HG02678 (cell line): ENCODE results near the gene TLL2.

Experiments
- ATAC-seq: cut with Tn5 transposase; IDR thresholded peaks from one replicate; pipeline ENCODE4 v1.9.1; 2021; ENCODE audit warnings: mild to moderate bottlenecking, moderate library complexity; ENCODE audit not compliant: unreplicated experiment

Gene TLL2

DNA sequence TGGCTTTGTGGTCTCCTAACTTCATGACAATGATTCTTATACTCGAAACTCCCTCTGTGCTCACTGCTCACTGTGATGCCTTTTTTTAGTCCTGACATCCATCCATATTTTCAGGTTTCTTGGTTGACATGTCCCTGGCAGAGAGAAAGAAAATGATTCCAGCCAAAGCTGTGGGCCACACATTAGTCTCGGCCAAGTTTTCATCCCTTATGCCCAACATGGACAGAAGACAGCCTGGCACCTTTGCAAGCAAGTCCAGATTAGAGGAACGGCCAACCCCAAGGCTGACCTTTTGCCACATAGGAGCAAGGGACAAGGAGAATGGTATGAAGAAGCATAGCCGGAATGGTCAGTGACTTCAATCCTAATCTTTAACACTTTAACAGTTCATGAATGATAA lies 146.3 kb downstream of the TLL2 start:
- ATAC-seq: no peak

GRCh38 chr10:96366508-96366907 lies 147.2 kb downstream of the TLL2 start:
- no peak for ATAC-seq

DNA sequence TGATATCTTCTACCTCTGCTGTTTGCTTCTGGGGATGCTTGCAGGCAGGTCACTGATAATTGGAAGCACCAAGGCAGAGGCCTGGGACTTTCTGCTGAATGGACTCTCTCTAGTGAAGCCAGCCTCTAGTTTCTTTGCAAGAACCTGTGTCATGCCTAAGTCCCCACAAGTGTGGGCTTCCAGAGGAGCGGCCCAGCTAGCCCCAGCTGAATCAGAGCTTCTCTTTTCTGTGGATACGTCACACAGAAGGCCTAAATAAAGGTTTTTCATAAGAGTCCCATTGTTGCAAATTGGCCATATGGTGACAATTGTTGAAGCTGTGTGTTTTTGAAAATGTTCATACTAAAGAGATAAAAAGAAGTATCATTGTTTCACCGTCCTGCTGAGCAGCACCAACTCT lies 148.2 kb downstream of the TLL2 start:
- no peak for ATAC-seq

DNA sequence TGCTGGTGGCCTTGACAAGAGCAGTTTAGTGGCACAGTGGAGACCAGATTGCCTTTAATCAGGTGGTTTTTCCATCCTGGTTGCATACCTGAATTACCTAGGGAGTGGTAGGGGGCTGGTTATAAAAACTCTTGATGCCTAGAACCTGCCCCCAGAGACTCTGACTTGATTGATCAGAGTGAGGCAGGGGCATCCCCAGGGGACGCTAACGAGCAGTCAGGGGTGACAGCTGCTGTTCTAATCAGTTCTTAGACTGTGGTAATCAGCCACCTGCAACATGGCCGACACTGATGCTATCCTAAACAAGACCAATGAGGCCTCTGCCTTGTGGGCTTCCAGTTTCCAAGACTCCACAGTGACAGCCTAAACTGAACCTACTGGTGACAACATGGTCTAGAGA lies 153.0 kb downstream of the TLL2 start:
- ATAC-seq: no peak

DNA sequence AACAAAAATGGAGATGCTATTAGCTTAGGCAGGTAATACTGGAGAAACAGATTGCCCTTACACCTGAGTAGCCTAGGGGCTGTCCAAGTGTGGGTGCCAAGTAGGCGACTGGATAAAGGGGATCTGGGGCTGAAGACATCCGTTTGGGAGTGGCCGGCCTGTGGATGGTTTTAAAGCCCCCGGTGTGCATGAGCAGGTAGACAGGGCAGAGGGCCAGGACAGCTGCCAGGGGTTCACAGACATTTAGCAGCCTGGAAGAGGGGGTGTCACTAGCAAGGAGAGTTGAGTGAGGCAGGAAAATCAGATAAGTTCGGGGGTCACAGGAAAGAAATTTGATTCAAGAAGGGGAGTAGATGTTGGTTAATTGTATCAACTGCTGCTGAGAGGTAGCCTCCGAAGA lies 153.4 kb downstream of the TLL2 start:
- no peak for ATAC-seq

- no peak for ATAC-seq
Observed at GRCh38 chr10:96359616-96360015, 154.1 kb downstream of the TLL2 start.

- no peak for ATAC-seq
Observed at GRCh38 chr10:96358851-96359540, 154.7 kb downstream of the TLL2 start, which contains the start of gene OPALIN. OPALIN (minus strand) TSS chr10:96359002; CDS start chr10:96358896, 106 bp downstream.

DNA sequence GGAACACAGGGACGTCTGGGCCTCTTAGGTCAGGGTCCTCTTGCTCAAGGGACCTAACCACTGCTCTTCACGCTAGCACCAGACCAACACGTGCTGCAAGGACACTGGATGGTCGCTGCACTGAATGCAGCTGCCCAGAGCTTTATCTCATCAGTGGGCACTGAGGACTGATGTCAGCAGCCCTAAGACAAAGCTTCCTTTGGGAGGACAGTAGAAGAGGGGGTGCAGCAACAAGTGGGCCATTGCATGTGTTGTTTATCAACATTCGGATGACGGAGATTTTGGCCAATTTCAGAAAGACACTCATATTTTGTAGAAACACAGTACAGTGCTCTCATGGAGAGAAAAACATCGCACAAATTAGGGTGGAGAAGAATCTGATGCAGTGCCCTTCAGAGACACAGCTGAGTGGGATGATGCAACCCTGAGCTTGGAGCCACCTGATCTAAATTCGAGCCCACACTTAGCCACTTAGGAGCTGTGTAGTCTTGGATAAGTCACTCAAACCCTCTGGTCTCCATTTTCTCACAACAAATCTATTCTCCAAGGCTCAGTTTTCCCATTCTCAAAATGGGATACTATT lies 156.6 kb downstream of the TLL2 start:
- no peak for ATAC-seq

GRCh38 chr10:96352582-96352981 lies 161.1 kb downstream of the TLL2 start:
- no peak for ATAC-seq

DNA sequence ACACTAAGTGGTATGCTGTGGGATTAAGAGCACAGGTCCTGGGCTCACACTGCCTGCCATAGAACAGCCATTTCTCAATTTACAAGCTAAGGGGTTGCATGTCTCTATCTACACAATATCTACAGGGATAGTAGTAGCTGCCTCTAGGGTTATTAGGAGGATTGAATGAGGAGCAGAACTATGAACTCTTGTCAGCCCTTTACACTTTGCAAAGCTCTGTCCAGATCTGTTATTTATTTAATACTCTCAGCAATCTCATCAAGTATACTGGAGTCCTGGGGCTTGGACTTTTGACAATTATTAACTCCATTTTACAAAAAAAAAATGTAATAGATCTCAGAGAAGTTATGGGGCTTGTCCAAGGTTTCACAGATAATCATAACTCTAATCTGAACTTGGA lies 161.7 kb downstream of the TLL2 start:
- no peak for ATAC-seq

GRCh38 chr10:96346295-96346694 lies 167.4 kb downstream of the TLL2 start:
- no peak for ATAC-seq

DNA sequence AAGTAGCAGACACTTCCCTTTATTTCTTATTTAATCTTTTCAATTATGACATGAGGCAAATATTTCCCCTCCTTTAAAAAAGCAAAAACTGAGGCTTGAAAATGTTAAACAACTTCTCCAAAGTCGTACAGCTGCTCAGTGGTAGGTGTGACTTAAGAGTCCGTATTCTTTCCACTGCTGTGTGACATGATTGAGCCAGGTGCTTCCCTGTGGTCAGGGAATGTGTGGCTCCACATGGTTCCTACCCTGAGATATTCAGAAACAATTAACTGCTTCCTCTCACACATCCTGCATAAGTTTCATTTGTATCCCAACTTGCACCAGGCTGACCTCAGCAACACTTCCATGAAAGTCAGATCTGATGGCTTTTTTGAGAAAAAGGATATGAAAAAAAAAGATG lies 168.5 kb downstream of the TLL2 start:
- ATAC-seq: no peak

- ATAC-seq: no peak
Observed at GRCh38 chr10:96344178-96344577, 169.5 kb downstream of the TLL2 start.

- ATAC-seq: no peak
Observed at GRCh38 chr10:96342402-96342801, 171.3 kb downstream of the TLL2 start.

DNA sequence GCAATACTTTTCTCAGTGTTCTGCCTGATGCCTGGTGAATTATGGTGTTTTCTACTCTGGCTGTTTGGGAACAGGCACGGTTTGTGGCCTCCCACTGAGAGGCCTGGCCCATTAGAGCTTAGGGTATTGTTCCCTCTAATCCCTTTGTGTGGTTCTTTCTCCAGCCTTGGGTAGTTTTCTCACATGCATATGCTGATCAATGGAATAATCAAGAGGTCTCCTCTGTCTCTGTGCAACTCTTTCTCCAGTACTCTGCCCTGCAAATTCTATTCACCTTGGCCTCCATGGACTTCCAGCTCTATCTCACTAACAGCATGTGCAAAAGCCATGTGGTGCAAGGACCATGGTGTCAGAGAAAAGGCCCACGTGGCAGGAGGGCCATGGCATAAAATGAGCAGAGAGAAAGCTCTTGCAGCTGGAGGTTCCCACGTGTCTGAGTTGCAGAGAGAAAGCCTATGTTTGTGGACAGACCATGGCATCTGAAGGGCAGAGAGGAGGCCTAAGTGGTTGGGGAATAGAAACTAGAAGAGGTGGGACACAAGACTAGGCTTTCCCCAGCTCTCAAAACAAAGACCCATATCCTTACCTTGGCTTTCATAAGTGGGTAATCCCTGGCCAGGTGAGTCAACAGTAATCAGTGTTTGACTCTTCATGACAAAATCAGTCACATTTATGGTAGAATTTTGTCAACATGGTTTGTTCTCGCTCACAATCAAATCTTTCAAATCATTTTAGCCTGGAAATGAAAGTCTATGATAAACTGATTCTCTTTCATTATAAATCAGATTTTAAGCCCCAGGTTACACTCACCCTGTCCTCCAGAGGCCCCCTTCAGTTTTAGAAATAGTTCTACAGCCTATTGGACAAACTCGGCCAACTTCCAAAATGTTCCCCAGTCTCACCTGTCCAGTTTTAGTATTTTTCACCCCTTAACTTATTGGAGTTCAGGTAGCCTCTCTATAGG lies 172.2 kb downstream of the TLL2 start:
- no peak for ATAC-seq

DNA sequence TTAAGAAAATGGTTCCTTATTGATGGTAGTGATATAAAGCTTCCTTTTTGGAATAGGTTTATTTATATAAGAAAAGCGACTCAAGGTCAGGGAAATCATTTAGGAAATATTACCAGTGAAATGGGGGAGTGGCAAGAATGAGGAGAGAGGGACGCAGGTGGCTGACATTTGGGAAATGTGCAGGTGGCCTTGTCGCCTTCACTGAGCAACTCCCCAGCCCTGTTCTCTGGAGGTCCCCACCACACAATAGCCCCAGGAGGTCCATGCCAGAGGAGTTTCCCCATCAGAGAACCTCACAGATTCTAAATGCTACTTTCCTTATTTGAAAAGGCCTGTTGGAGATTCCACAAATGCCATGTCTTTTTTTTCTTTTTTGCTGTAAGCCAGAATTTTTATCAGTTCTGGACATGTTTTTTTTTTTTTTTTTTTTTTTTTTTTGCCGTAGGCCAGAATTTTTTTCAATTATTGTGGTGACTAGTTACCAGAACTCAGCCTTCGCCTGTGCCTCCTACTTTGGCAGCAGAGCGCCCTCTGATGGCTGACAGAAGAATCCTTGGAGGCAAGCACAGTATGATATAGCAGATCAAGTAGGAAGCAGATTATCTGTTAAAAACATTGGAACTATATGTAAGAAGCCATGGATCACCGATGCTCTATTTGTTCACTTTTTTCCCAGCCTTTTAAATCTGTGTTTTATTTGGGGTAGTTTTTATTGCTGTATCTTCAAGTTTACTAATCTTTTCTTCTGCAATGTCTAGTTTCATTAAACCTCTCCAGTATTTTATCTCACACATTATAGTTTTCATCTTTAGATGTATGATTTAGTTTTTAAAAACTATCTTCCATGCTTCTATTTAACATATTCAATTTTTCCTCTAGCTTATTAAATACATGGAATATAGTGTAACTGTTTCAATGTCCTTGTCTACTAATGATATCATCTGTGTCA lies 173.5 kb downstream of the TLL2 start:
- ATAC-seq: no peak

- ATAC-seq: no peak
Observed at GRCh38 chr10:96339383-96339782, 174.3 kb downstream of the TLL2 start.

GRCh38 chr10:96338279-96338925 lies 175.3 kb downstream of the TLL2 start:
- no peak for ATAC-seq

GRCh38 chr10:96337106-96337505 lies 176.6 kb downstream of the TLL2 start:
- ATAC-seq: no peak
